Fibroblast of lung (primary cell): ENCODE measurements around the gene TMEM167B.

ENCODE experiments used
- EZH2 ChIP-seq: IDR thresholded peaks from 2 replicates; pipeline ENCODE4 v1.5.1; 2012; ENCODE audit warnings: low read length, control low read depth, mild to moderate bottlenecking; ENCODE audit errors: missing control alignments
- TF ChIP-seq, protein P1 (sequence below), 2 donors: IDR thresholded peaks in 1 of 2; conservative IDR thresholded peaks in 1 of 2; 1 replicate in 1 of 2; 2 replicates in 1 of 2; pipeline ENCODE4 v1.5.1; 2011 to 2012; ENCODE audit warnings: low read length in 2 of 2, control low read depth in 1 of 2, inconsistent platforms in 1 of 2, low read depth in 1 of 2, mild to moderate bottlenecking in 1 of 2

DNA sequence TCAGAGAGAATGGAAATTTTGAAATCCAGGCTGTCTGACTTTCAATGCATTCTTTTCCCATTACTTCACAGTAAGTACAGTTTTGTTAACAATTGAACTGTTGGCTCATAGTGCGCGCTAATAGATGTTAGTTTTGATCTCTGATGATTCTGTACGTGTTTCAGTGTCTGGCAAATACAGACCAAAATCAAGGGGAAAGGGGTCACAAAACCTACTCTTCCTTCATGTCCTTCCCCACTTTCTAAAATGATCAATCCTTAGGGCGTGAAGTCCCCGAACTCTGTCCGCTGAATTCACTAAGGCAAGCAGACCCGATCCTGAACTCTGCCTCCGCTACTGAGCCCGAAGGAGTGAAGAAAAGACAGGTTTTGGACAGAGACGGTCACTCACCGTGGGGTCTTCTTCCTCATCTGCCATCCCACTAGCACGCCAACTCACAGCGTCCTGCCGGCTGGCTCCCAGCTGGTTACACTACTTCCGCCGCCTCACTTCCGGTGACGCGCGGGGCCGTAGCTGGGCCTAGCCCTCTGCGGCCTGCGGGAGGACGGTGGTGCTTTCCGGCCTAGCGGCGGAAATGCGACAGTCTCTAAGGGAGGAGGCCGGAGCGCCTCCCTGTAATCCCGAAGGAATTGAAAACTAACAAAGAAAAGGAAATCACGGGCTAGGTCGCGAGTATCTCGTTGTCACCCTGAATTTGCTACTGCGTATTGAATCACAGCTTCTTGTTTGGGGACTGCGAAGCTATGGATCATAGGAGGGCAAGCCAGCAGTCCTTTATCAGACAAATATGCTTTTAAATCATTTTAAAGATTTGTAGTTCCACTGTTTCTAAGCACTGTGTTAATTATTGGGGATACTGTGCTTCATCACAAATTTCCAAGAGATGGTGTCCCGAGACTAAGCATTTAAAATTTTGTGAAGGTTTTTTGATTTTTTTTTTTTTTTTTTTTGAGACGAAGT lies 14.8 kb upstream of the TMEM167B start, which contains the start of gene TAF13:
- TF ChIP-seq, protein P1, sequence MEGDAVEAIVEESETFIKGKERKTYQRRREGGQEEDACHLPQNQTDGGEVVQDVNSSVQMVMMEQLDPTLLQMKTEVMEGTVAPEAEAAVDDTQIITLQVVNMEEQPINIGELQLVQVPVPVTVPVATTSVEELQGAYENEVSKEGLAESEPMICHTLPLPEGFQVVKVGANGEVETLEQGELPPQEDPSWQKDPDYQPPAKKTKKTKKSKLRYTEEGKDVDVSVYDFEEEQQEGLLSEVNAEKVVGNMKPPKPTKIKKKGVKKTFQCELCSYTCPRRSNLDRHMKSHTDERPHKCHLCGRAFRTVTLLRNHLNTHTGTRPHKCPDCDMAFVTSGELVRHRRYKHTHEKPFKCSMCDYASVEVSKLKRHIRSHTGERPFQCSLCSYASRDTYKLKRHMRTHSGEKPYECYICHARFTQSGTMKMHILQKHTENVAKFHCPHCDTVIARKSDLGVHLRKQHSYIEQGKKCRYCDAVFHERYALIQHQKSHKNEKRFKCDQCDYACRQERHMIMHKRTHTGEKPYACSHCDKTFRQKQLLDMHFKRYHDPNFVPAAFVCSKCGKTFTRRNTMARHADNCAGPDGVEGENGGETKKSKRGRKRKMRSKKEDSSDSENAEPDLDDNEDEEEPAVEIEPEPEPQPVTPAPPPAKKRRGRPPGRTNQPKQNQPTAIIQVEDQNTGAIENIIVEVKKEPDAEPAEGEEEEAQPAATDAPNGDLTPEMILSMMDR (conservative IDR thresholded peaks at IDR 0.05 in 1 of 2, IDR thresholded peaks at IDR 0.05 in 1 of 2; ENCODE audit: low read depth in 1 of 2, low read length in 2 of 2), result peak; percentile 18 to 32
- no peak for TF ChIP-seq EZH2
